ENCODE results near the gene QPCTL. TPM values are rescaled to one million over a fixed set of nuclear protein-coding genes. Genes with fewer than 3 reads are reported as not detected.

Gene QPCTL
- total and polyA plus RNA-seq, 9 of the 15 experiments (the other 6 are each of a cell fraction or from before 2014, with no cell fraction given): 0.99 to 31.3 (median 12.7) TPM

- TF ChIP-seq ASH1L (IDR thresholded peaks at IDR 0.05; ENCODE audit: borderline replicate concordance, low read depth, partially characterized antibody) (peak; percentile 62), CTBP1 (IDR thresholded peaks at IDR 0.05; ENCODE audit: borderline replicate concordance) (peak; percentile 14), MNT (conservative IDR thresholded peaks at IDR 0.05) (peak in 1 of 2 experiments; percentile 54; a peak in 3 of 4 replicates), ARID4B (CRISPR knock-in tag; IDR thresholded peaks at IDR 0.05) (peak; percentile 61), FOXK2 (conservative IDR thresholded peaks at IDR 0.05 in 1 of 2, IDR thresholded peaks at IDR 0.05 in 1 of 2; ENCODE audit: low read depth in 2 of 2) (peak; percentile 39; a peak in 1 of 4 replicates), MEF2D (tag; conservative IDR thresholded peaks at IDR 0.05; ENCODE audit: low read depth) (no peak), FOXK1 (CRISPR knock-in tag; IDR thresholded peaks at IDR 0.05; ENCODE audit: borderline replicate concordance) (0 out of 2 replicates have a peak, but pooled peaks have one; percentile 27), ZNF512 (tag; IDR thresholded peaks at IDR 0.05) (no peak), STAT5B (CRISPR knock-in tag; IDR thresholded peaks at IDR 0.05) (no peak), TCFL5 (CRISPR knock-in tag; conservative IDR thresholded peaks at IDR 0.05) (no peak), ZNF639 (CRISPR knock-in tag; conservative IDR thresholded peaks at IDR 0.05 in 1 of 2, IDR thresholded peaks at IDR 0.05 in 1 of 2) (0 out of 4 replicates have a peak, but pooled peaks of 1 of the 2 experiments have one; percentile 7), MEIS2 (IDR thresholded peaks at IDR 0.05; ENCODE audit: partially characterized antibody) (peak; percentile 31), HES1 (IDR thresholded peaks at IDR 0.05; ENCODE audit: low read depth) (peak; percentile 38; the same call in 1 of the 2 replicates)
These were observed at the start of gene QPCTL (continued) for GRCh38 chr19:45692187-45693105.

Data from K562 (cell line).